PFSK-1 (cell line): ENCODE results near the gene PSMA7.

Source experiments
- FOXP2 ChIP-seq: optimal IDR thresholded peaks from 2 replicates; pipeline ENCODE3; 2011; ENCODE audit warnings: borderline replicate concordance, control low read depth, inconsistent platforms; ENCODE audit not compliant: insufficient read depth; ENCODE audit errors: extremely low read length, extremely low read depth
- POLR2AphosphoS5 ChIP-seq: IDR thresholded peaks from 2 replicates; pipeline ENCODE4 v1.6.1; 2012; ENCODE audit warnings: low read depth, mild to moderate bottlenecking, control low read depth, low read length, moderate library complexity
- SIN3A ChIP-seq: IDR thresholded peaks from 2 replicates; pipeline ENCODE4 v1.6.1; 2012; ENCODE audit warnings: mild to moderate bottlenecking, low read length, moderate library complexity, borderline replicate concordance; ENCODE audit not compliant: insufficient read depth
- TAF1 ChIP-seq: IDR thresholded peaks from 2 replicates; pipeline ENCODE4 v1.6.1; 2012; ENCODE audit warnings: low read length, control low read depth, borderline replicate concordance; ENCODE audit not compliant: insufficient read depth
- TF ChIP-seq, protein P1 (sequence below), 2 experiments: IDR thresholded peaks; 2 replicates each; pipeline versions ENCODE4 v1.6.1 to v1.8.0; 2011 to 2012; ENCODE audit warnings: low read depth in 2 of 2, low read length in 2 of 2, control low read depth in 1 of 2, inconsistent platforms in 1 of 2, mild to moderate bottlenecking in 1 of 2, moderate library complexity in 1 of 2; ENCODE audit not compliant: insufficient read depth in 1 of 2

DNA sequence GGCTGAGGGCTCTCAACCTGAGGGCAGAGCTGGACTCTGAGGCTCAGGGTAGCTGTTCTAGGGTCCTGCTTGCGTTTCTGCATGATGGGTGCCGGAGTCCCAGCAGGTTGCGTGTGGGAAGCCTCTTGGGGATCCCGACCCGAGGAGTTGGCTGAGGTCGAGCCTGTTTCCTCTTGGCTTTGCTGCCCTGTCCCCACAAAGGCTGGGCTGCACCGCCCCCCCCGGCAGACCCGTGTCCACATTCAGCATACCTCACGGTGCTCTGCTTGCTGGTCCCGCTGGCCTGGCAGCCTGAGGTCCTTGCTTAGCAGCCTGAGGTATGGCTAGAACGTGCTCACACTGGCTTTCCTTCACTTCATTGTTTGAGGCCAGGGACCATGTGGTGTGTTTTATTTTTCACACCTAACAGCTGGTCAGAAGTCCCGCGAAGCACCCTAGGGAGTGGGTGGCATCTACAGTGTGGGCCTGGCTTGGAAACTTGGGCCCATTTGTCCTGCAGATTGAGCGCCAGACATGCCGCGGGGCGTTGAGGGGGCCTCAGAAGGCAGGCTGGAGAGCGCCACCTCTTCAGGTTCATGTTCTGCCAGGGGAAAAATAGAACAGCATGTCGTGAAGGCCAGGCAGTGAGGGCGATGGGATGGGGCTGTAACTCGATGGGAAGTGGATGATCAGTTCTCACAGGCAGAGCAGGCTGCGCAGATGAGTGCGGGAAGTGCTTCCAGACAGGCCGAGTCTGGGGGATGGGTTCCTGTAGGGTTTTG lies 11.5 kb downstream of the PSMA7 start:
- TF ChIP-seq POLR2AphosphoS5: no peak
- TF ChIP-seq, protein P1, sequence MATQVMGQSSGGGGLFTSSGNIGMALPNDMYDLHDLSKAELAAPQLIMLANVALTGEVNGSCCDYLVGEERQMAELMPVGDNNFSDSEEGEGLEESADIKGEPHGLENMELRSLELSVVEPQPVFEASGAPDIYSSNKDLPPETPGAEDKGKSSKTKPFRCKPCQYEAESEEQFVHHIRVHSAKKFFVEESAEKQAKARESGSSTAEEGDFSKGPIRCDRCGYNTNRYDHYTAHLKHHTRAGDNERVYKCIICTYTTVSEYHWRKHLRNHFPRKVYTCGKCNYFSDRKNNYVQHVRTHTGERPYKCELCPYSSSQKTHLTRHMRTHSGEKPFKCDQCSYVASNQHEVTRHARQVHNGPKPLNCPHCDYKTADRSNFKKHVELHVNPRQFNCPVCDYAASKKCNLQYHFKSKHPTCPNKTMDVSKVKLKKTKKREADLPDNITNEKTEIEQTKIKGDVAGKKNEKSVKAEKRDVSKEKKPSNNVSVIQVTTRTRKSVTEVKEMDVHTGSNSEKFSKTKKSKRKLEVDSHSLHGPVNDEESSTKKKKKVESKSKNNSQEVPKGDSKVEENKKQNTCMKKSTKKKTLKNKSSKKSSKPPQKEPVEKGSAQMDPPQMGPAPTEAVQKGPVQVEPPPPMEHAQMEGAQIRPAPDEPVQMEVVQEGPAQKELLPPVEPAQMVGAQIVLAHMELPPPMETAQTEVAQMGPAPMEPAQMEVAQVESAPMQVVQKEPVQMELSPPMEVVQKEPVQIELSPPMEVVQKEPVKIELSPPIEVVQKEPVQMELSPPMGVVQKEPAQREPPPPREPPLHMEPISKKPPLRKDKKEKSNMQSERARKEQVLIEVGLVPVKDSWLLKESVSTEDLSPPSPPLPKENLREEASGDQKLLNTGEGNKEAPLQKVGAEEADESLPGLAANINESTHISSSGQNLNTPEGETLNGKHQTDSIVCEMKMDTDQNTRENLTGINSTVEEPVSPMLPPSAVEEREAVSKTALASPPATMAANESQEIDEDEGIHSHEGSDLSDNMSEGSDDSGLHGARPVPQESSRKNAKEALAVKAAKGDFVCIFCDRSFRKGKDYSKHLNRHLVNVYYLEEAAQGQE (IDR thresholded peaks at IDR 0.05; ENCODE audit: insufficient read depth in 1 of 2, low read depth in 2 of 2, low read length in 2 of 2): no peak
- no peak for TF ChIP-seq SIN3A
- no peak for TF ChIP-seq TAF1
- TF ChIP-seq FOXP2: no peak
